Endothelial cell of umbilical vein (primary cell): Measurements from ENCODE around the gene PINK1. TPM values are rescaled to one million over a fixed set of nuclear protein-coding genes. Genes with fewer than 3 reads are reported as not detected.

Experiments used
- BruUV-seq: library from RNA; stranded (reverse); fragments of 400-500 nt; replicated peaks from 2 replicates; lab custom pipeline; 2021; lab: Mats Ljungman, UMichigan
- CTCF ChIA-PET: fragments of 300-600, 350-600 bp; sonication (Branson Sonifier 250); formaldehyde crosslinking; loops from one replicate; lab custom pipeline; 2021; ENCODE audit warnings: antibody characterized with exemption, inconsistent platforms; lab: Charles Lee
- POLR2A ChIA-PET: fragments of 300-600, 350-600 bp; sonication (Branson Sonifier 250); formaldehyde crosslinking; loops from one replicate; lab custom pipeline; 2021; ENCODE audit warnings: antibody characterized with exemption, inconsistent platforms; lab: Charles Lee
- DNase-seq: peaks from one replicate; pipeline ENCODE4 v3.0.0-alpha.2; 2011; ENCODE audit warnings: low read depth, low spot score
- FAIRE-seq: peaks from 2 replicates; lab custom pipeline; 2011; peaks lifted over from hg19 to GRCh38; lab: Jason Lieb, UNC
- H2AFZ ChIP-seq: 2 replicates; pipeline ENCODE4 v1.6.0; 2012; ENCODE audit warnings: low read depth, low read length, control low read depth, inconsistent platforms
- H3K27ac ChIP-seq: 2 replicates; pipeline ENCODE4 v1.5.1; 2011; ENCODE audit warnings: low read depth, mild to moderate bottlenecking, control low read depth, low read length, moderate library complexity; ENCODE audit not compliant: insufficient read depth
- H3K27me3 ChIP-seq, 2 experiments: 2 replicates each; pipeline versions ENCODE4 v1.6.0 to v1.6.1; 2011; ENCODE audit warnings: low read length in 2 of 2, mixed read lengths in 1 of 2; ENCODE audit not compliant: control insufficient read depth in 2 of 2, insufficient read depth in 2 of 2
- H3K36me3 ChIP-seq, 2 experiments: 2 replicates in 1 of 2; 3 replicates in 1 of 2; pipeline ENCODE4 v1.5.1; 2011; ENCODE audit warnings: low read length in 2 of 2, mild to moderate bottlenecking in 1 of 2, moderate library complexity in 1 of 2; ENCODE audit not compliant: control insufficient read depth in 2 of 2, insufficient read depth in 2 of 2; ENCODE audit errors: extremely low read depth in 1 of 2
- H3K4me1 ChIP-seq: 3 replicates; pipeline ENCODE4 v1.5.1; 2011; ENCODE audit warnings: mild to moderate bottlenecking, low read length; ENCODE audit not compliant: control insufficient read depth, insufficient read depth; ENCODE audit errors: extremely low read depth
- H3K4me2 ChIP-seq: 2 replicates; pipeline ENCODE4 v1.6.1; 2011; ENCODE audit warnings: low read length, control low read depth, mixed read lengths; ENCODE audit not compliant: insufficient read depth
- H3K4me3 ChIP-seq, 3 experiments: fragments of 200-600 bp in 1 of 3; sonication (generic), shearing (Covaris generic) in 1 of 3; replicated peaks in 1 of 3; 2 replicates each; pipeline ENCODE4 v1.5.1; 2011 to 2016; ENCODE audit warnings: control low read depth in 3 of 3, low read length in 3 of 3, mild to moderate bottlenecking in 2 of 3, inconsistent platforms in 1 of 3, low read depth in 1 of 3, moderate library complexity in 1 of 3; ENCODE audit not compliant: insufficient read depth in 1 of 3
- H3K79me2 ChIP-seq: 2 replicates; pipeline ENCODE4 v1.6.0; 2012; ENCODE audit warnings: low read length, inconsistent platforms; ENCODE audit not compliant: control insufficient read depth, insufficient read depth
- H3K9ac ChIP-seq: replicated peaks from 2 replicates; pipeline ENCODE3; 2011; ENCODE audit warnings: low read length, control low read depth; ENCODE audit not compliant: insufficient read depth; ENCODE audit errors: extremely low read depth
- H3K9me1 ChIP-seq: replicated peaks from 3 replicates; pipeline ENCODE4 v1.6.0; 2011; ENCODE audit warnings: mild to moderate bottlenecking, low read length; ENCODE audit not compliant: control insufficient read depth, insufficient read depth; ENCODE audit errors: extremely low read depth
- H3K9me3 ChIP-seq: replicated peaks from 2 replicates; pipeline ENCODE4 v1.5.1; 2012; ENCODE audit warnings: low read length, inconsistent platforms; ENCODE audit not compliant: control insufficient read depth, insufficient read depth
- H4K20me1 ChIP-seq: replicated peaks from 2 replicates; pipeline ENCODE3; 2011; ENCODE audit warnings: mild to moderate bottlenecking, low read length; ENCODE audit not compliant: control insufficient read depth, insufficient read depth; ENCODE audit errors: extremely low read depth
- EZH2 ChIP-seq: IDR thresholded peaks from 2 replicates; pipeline ENCODE4 v1.6.1; 2012; ENCODE audit warnings: borderline replicate concordance, low read depth, mild to moderate bottlenecking, moderate library complexity, low read length, inconsistent platforms; ENCODE audit not compliant: severe bottlenecking
- FOS ChIP-seq: IDR thresholded peaks from 2 replicates; pipeline ENCODE4 v1.6.1; 2011; ENCODE audit warnings: mild to moderate bottlenecking, low read length, moderate library complexity, borderline replicate concordance; ENCODE audit not compliant: insufficient read depth
- GATA2 ChIP-seq: IDR thresholded peaks from 2 replicates; pipeline ENCODE4 v1.7.0; 2011; ENCODE audit warnings: low read depth, mild to moderate bottlenecking, moderate library complexity, mixed read lengths, low read length; ENCODE audit not compliant: insufficient read length, insufficient read depth
- JUN ChIP-seq: IDR thresholded peaks from 2 replicates; pipeline ENCODE4 v1.6.1; 2011; ENCODE audit warnings: borderline replicate concordance, low read depth; ENCODE audit not compliant: insufficient read length, insufficient read depth
- POLR2A ChIP-seq: IDR thresholded peaks from 2 replicates; pipeline ENCODE4 v1.6.1; 2012; ENCODE audit warnings: low read depth, mild to moderate bottlenecking, control low read depth, low read length
- POLR2AphosphoS5 ChIP-seq: IDR thresholded peaks from 2 replicates; pipeline ENCODE4 v1.6.1; 2012; ENCODE audit warnings: low read depth, mild to moderate bottlenecking, control low read depth, low read length, moderate library complexity; ENCODE audit not compliant: insufficient read depth
- dilution Hi-C: fragments of 300-500 bp; cut with MboI; formaldehyde crosslinking; loops from one replicate; pipeline ENCODE4 v1.15.0; 2019; ENCODE audit warnings: low sequenced_read_pairs; ENCODE audit not compliant: extremely low pct_ligation_motif_present
- intact Hi-C: fragments of 100-400 bp; cut with micrococcal nuclease; formaldehyde crosslinking; loops from one replicate; pipeline ENCODE4 v1.10.0; 2022
- polyA plus RNA-seq, 4 experiments: library from polyadenylated mRNA; depleted of rRNA in 3 of 4; stranded (reverse) in 3 of 4; unstranded in 1 of 4; fragments of >200 nt; gene quantifications; 2 replicates each; pipeline versions ENCODE4 v1.2.1 to v1.2.3, GENCODE V29; 2011 to 2012; ENCODE audit warnings: missing spikeins in 1 of 4
- total RNA-seq: library from RNA; stranded (reverse); gene quantifications from 2 replicates; pipeline ENCODE4 v1.2.3, GENCODE V29; 2021

The PINK1 gene
- total and polyA plus RNA-seq, 2 donors (not counting 3 experiments of a cell fraction or from before 2014, with no cell fraction given) = 27.3 to 27.9 TPM

DNA sequence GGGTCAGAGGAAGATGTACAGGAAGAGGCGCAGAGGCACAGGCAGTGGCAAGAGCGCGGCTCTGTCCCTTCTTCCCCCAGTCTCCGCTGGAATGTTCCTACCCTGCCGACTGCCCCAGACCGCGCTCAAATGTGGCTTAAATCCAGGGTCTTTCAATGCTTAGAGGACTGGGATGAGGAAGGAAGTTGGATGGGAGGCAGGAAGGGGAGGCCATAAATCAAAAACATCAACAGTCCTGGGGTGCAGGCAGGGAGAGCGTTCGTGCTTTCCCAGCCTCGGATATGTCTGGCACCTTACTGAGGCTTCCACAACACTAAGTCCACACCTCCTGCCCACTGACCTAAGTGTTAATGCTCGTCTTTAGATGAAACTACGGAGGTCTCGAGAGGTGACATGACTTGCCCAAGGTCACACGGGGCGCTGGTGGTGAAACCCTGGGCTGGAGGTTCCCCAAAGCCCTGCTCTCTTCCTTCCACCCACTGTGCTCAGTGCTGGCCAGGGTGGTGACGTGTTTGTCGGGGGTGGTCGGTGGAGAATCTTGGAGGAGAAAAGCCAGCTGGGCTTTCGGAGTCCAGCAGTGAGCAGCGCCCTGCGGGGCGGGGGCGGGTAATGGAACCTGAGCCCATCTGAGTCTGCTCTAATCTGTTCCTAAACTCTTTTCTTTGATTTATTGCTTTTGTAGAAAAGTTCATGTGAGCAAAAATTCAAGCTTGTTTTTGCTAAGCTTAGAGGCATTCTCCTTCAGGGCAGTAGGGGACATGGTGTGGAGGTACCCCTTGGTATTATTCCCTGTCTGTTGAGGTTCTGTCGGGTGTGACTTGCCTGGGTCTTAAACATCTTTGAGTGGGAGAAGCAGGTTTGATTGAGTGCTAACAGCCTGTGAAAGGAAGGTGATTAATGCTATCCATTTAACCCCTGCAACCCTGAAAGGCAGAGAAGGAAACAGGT, 43.7 kb upstream of the PINK1 start:
- peak overlapping the region; percentile 55 for H3K4me2 ChIP-seq
- ChIA-PET POLR2A (no interaction called here), CTCF (interaction anchor here (0.9 to 3.2 kb wide), 5 partner anchors 10 to 44 kb away, joined by 3 to 19 read pairs (median 11); no protein-coding TSS in a partner anchor)
- DNase-seq (peak; percentile 88), FAIRE-seq (peak; percentile 68)
- H3K9ac ChIP-seq = no peak overlapping the region
- no peak overlapping the region for H3K27ac ChIP-seq
- no peaks in the 10 kb centered on the region for H4K20me1 ChIP-seq
- H3K9me1 ChIP-seq = no peaks in the 10 kb centered on the region
- H3K4me1 ChIP-seq = peaks cover 15% of the 10 kb centered on the region
- BruUV-seq = no TSS peak
- H3K4me3 ChIP-seq = peak overlapping the region in 1 of 3 experiments; percentile 20
- TF ChIP-seq EZH2 (peak; percentile 39), POLR2AphosphoS5 (no peak)
- no peaks in the 10 kb centered on the region for H3K9me3 ChIP-seq
- dilution Hi-C loops = no loop called here
- intact Hi-C loops = no loop called here
- no peaks in the 10 kb centered on the region for H3K79me2 ChIP-seq
- H3K36me3 ChIP-seq = no peaks in the 10 kb centered on the region
- H3K27me3 ChIP-seq = peaks cover 2 to 13% of the 10 kb centered on the region in 2 experiments
- H2AFZ ChIP-seq = peak overlapping the region; percentile 5

- H3K9ac ChIP-seq = no peak overlapping the region
- H3K4me2 ChIP-seq = no peak overlapping the region
Observed at GRCh38 chr1:20590306-20590777, 42.9 kb upstream of the PINK1 start.

More at GRCh38 chr1:20590306-20590777, 42.9 kb upstream of the PINK1 start:
- no peak for DNase-seq
- ChIA-PET CTCF (interaction anchor here (0.9 to 3.2 kb wide), 5 partner anchors 10 to 44 kb away, joined by 3 to 19 read pairs (median 11); no protein-coding TSS in a partner anchor), POLR2A (no interaction called here)
- no peak for TF ChIP-seq JUN
- peak; percentile 0 for TF ChIP-seq EZH2
- TF ChIP-seq GATA2 = no peak
- no peak for TF ChIP-seq POLR2A
- TF ChIP-seq FOS = no peak
- H3K9me3 ChIP-seq = no peaks in the 10 kb centered on the region
- no peaks in the 10 kb centered on the region for H4K20me1 ChIP-seq
- H3K79me2 ChIP-seq = no peaks in the 10 kb centered on the region
- intact Hi-C loops = no loop called here
- no peak overlapping the region for H3K4me3 ChIP-seq
- H3K9me1 ChIP-seq = no peaks in the 10 kb centered on the region
- no TSS peak for BruUV-seq
- no peaks in the 10 kb centered on the region for H3K36me3 ChIP-seq
- H3K27ac ChIP-seq = no peak overlapping the region
- dilution Hi-C loops = no loop called here
- no peak for FAIRE-seq
- peaks cover 4 to 13% of the 10 kb centered on the region in 2 experiments for H3K27me3 ChIP-seq
- peaks cover 15% of the 10 kb centered on the region for H3K4me1 ChIP-seq
- H2AFZ ChIP-seq = no peak overlapping the region
